Liver (tissue), 9 donors: ENCODE measurements around the gene SEMA3E. TPM values are rescaled to one million over a fixed set of nuclear protein-coding genes. Genes with fewer than 3 reads are reported as not detected.

Source experiments
- DNase-seq: peaks from one replicate; pipeline ENCODE4 v3.0.0-alpha.2; 2017; ENCODE audit warnings: low spot score
- H3K27ac ChIP-seq, 2 donors: one replicate each; pipeline ENCODE4 v1.7.0; 2013; ENCODE audit warnings: inconsistent platforms in 2 of 2, low read length in 2 of 2, control low read depth in 1 of 2, low read depth in 1 of 2, mild to moderate bottlenecking in 1 of 2
- H3K27me3 ChIP-seq, 4 donors: one replicate each; pipeline versions ENCODE4 v1.6.1 to v1.7.0; 2013; ENCODE audit warnings: low read length in 3 of 4, inconsistent platforms in 1 of 4, mild to moderate bottlenecking in 1 of 4, moderate library complexity in 1 of 4; ENCODE audit not compliant: control insufficient read depth in 4 of 4, insufficient read depth in 4 of 4
- H3K36me3 ChIP-seq, 4 donors: one replicate each; pipeline versions ENCODE4 v1.6.1 to v1.7.0; 2013; ENCODE audit warnings: low read length in 3 of 4, mild to moderate bottlenecking in 3 of 4, low read depth in 1 of 4, moderate library complexity in 1 of 4; ENCODE audit not compliant: control insufficient read depth in 4 of 4, insufficient read depth in 3 of 4
- H3K4me1 ChIP-seq, 4 donors: one replicate each; pipeline versions ENCODE4 v1.6.1 to v1.7.0; 2013; ENCODE audit warnings: low read length in 3 of 4, mild to moderate bottlenecking in 3 of 4, moderate library complexity in 1 of 4; ENCODE audit not compliant: control insufficient read depth in 4 of 4, insufficient read depth in 4 of 4
- H3K4me3 ChIP-seq, 3 donors: one replicate each; pipeline versions ENCODE4 v1.6.1 to v1.7.0; 2013; ENCODE audit warnings: low read length in 3 of 3, control low read depth in 1 of 3, low read depth in 1 of 3, mild to moderate bottlenecking in 1 of 3
- H3K9ac ChIP-seq, 2 donors: one replicate each; pipeline ENCODE4 v1.7.0; 2013; ENCODE audit warnings: low read length in 2 of 2, mild to moderate bottlenecking in 2 of 2, moderate library complexity in 2 of 2, control low read depth in 1 of 2, low read depth in 1 of 2
- H3K9me3 ChIP-seq, 4 donors: one replicate each; pipeline versions ENCODE4 v1.6.1 to v1.7.0; 2013; ENCODE audit warnings: low read length in 3 of 4; ENCODE audit not compliant: control insufficient read depth in 4 of 4
- CTCF ChIP-seq: fragments of 150-350 bp; IDR thresholded peaks from 2 replicates; pipeline ENCODE4 v1.5.1; 2017; ENCODE audit warnings: improper control_type of control experiment, low read depth, low read length; ENCODE audit not compliant: missing input control
- EGR1 ChIP-seq, 2 donors: IDR thresholded peaks; 2 replicates each; pipeline ENCODE4 v1.6.1; 2016 to 2018; ENCODE audit warnings: antibody characterized with exemption in 2 of 2, low read depth in 2 of 2
- FOXA1 ChIP-seq: IDR thresholded peaks from 2 replicates; pipeline ENCODE4 v1.6.1; 2016; ENCODE audit warnings: antibody characterized with exemption
- FOXA2 ChIP-seq: IDR thresholded peaks from 2 replicates; pipeline ENCODE4 v1.6.1; 2016; ENCODE audit warnings: antibody characterized with exemption
- GABPA ChIP-seq, 2 donors: IDR thresholded peaks in 1 of 2; conservative IDR thresholded peaks in 1 of 2; 2 replicates each; pipeline ENCODE4 v1.6.1; 2016; ENCODE audit warnings: antibody characterized with exemption in 2 of 2, mild to moderate bottlenecking in 1 of 2, moderate library complexity in 1 of 2
- HNF4A ChIP-seq, 2 donors: conservative IDR thresholded peaks; 2 replicates each; pipeline ENCODE4 v1.6.1; 2016; ENCODE audit warnings: antibody characterized with exemption in 2 of 2, mild to moderate bottlenecking in 2 of 2
- HNF4G ChIP-seq: IDR thresholded peaks from 2 replicates; pipeline ENCODE4 v1.6.1; 2016; ENCODE audit warnings: antibody characterized with exemption
- JUND ChIP-seq, 2 donors: IDR thresholded peaks; 2 replicates each; pipeline ENCODE4 v1.6.1; 2016; ENCODE audit warnings: antibody characterized with exemption in 2 of 2
- NR2F2 ChIP-seq: IDR thresholded peaks from 2 replicates; pipeline ENCODE4 v1.6.1; 2016; ENCODE audit warnings: antibody characterized with exemption
- RAD21 ChIP-seq, 2 donors: IDR thresholded peaks; 2 replicates each; pipeline ENCODE4 v1.6.1; 2016; ENCODE audit warnings: antibody characterized with exemption in 2 of 2, mild to moderate bottlenecking in 2 of 2
- REST ChIP-seq: IDR thresholded peaks from 2 replicates; pipeline ENCODE4 v1.6.1; 2016; ENCODE audit warnings: antibody characterized with exemption, mild to moderate bottlenecking
- RXRA ChIP-seq, 2 donors: IDR thresholded peaks; 2 replicates each; pipeline ENCODE4 v1.6.1; 2017 to 2018; ENCODE audit warnings: antibody characterized with exemption in 2 of 2, mild to moderate bottlenecking in 1 of 2
- SP1 ChIP-seq: IDR thresholded peaks from 2 replicates; pipeline ENCODE4 v1.6.1; 2018; ENCODE audit warnings: antibody characterized with exemption, mild to moderate bottlenecking
- TAF1 ChIP-seq: conservative IDR thresholded peaks from 2 replicates; pipeline ENCODE4 v1.6.1; 2016; ENCODE audit warnings: antibody characterized with exemption, mild to moderate bottlenecking
- YY1 ChIP-seq: IDR thresholded peaks from 2 replicates; pipeline ENCODE4 v1.6.1; 2016; ENCODE audit warnings: antibody characterized with exemption, mild to moderate bottlenecking
- WGBS: extraction: QIAGEN DNeasy Blood & Tissue Kit; methylation state at CpG from one replicate; pipeline ENCODE4 v1.1.7; 2013; 5-methylcytosine and 5-hydroxymethylcytosine counted together
- polyA plus RNA-seq, 2 donors: library from polyadenylated mRNA; stranded (reverse) in 1 of 2; unstranded in 1 of 2; fragments of 200-250 nt in 1 of 2; fragments of >200 nt in 1 of 2; fragmentation: Nextera tagmentation in 1 of 2; extraction: Ambion mirVana in 1 of 2; gene quantifications; one replicate each; pipeline versions ENCODE4 v1.2.1 to v1.2.3, GENCODE V29; 2013 to 2015
- total RNA-seq, 2 donors: library from RNA; depleted of rRNA; stranded (reverse); fragments of >200 nt; gene quantifications; one replicate each; pipeline ENCODE4 v1.2.3, GENCODE V29; 2014
- TF ChIP-seq, protein P1 (sequence below): IDR thresholded peaks from 2 replicates; pipeline ENCODE4 v1.6.1; 2016; ENCODE audit warnings: antibody characterized with exemption
- TF ChIP-seq, protein P2 (sequence below): IDR thresholded peaks from 2 replicates; pipeline ENCODE4 v1.6.1; 2016; ENCODE audit warnings: antibody characterized with exemption
- TF ChIP-seq, protein P3 (sequence below): IDR thresholded peaks from 2 replicates; pipeline ENCODE4 v1.6.1; 2016; ENCODE audit warnings: antibody characterized with exemption
- donor health status: healthy.
- donor health status: healthy.
- donor health status: healthy.
- donor health status: healthy.
- donor health status: healthy.

The SEMA3E gene
- total and polyA plus RNA-seq, 4 donors: 0.20 to 1.2 (median 0.59) TPM; not detected in 1

- no peak for TF ChIP-seq CTCF
- no peak for TF ChIP-seq HNF4G
- TF ChIP-seq, protein P1, sequence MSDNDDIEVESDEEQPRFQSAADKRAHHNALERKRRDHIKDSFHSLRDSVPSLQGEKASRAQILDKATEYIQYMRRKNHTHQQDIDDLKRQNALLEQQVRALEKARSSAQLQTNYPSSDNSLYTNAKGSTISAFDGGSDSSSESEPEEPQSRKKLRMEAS: no peak
These were observed 283.2 kb downstream of the SEMA3E start (continued) for GRCh38 chr7:83365746-83366145.

GRCh38 chr7:83362871-83363550, 285.9 kb downstream of the SEMA3E start:
- Histone ChIP-seq H3K9ac (no peak overlapping the region), H3K4me1 (no peaks in the 10 kb centered on the region), H3K4me3 (no peak overlapping the region), H3K9me3 (no peaks in the 10 kb centered on the region), H3K27me3 (no peaks in the 10 kb centered on the region), H3K36me3 (no peaks in the 10 kb centered on the region), H3K27ac (no peak overlapping the region)
- TF ChIP-seq FOXA2 (no peak), JUND (IDR thresholded peaks at IDR 0.05) (no peak), CTCF (no peak), REST (no peak), GABPA (IDR thresholded peaks at IDR 0.05 in 1 of 2, conservative IDR thresholded peaks at IDR 0.05 in 1 of 2) (no peak), HNF4A (conservative IDR thresholded peaks at IDR 0.05) (no peak), RAD21 (IDR thresholded peaks at IDR 0.05) (no peak), YY1 (no peak), FOXA1 (no peak), TAF1 (no peak), EGR1 (IDR thresholded peaks at IDR 0.05; ENCODE audit: low read depth in 2 of 2) (no peak), NR2F2 (no peak), SP1 (no peak), HNF4G (no peak), RXRA (IDR thresholded peaks at IDR 0.05) (no peak)
- TF ChIP-seq, protein P1: no peak
- TF ChIP-seq, protein P2, sequence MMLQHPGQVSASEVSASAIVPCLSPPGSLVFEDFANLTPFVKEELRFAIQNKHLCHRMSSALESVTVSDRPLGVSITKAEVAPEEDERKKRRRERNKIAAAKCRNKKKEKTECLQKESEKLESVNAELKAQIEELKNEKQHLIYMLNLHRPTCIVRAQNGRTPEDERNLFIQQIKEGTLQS: no peak
- TF ChIP-seq, protein P3, sequence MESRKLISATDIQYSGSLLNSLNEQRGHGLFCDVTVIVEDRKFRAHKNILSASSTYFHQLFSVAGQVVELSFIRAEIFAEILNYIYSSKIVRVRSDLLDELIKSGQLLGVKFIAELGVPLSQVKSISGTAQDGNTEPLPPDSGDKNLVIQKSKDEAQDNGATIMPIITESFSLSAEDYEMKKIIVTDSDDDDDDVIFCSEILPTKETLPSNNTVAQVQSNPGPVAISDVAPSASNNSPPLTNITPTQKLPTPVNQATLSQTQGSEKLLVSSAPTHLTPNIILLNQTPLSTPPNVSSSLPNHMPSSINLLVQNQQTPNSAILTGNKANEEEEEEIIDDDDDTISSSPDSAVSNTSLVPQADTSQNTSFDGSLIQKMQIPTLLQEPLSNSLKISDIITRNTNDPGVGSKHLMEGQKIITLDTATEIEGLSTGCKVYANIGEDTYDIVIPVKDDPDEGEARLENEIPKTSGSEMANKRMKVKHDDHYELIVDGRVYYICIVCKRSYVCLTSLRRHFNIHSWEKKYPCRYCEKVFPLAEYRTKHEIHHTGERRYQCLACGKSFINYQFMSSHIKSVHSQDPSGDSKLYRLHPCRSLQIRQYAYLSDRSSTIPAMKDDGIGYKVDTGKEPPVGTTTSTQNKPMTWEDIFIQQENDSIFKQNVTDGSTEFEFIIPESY: no peak
- 47% methylated on average over 8 of the region's 8 CpGs for WGBS
- DNase-seq: no peak
